ENCODE data around the gene NHSL2.

The NHSL2 gene

DNA sequence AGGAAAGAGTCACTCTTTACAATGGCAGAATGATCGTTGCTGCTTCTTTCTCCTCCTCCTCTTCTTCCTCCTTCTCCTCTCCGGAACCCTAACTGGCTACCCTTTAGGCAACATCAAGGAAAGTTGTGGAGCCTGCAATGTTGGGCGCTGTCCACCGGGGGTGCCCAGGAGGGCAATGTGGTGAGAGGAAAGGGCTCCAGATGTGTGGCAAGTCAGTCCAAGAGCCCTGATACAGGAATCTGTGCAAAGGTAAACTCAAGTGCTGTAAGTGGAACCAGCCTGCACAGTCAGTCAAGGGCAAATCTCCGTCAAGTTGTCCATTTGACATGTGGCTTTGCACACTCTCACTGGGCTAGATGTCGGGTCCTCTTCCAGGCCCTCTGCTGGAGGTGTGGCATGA, 218.2 kb downstream of the NHSL2 start:
- DNase-seq (ENCODE audit: low read depth, low spot score): no peak

DNA sequence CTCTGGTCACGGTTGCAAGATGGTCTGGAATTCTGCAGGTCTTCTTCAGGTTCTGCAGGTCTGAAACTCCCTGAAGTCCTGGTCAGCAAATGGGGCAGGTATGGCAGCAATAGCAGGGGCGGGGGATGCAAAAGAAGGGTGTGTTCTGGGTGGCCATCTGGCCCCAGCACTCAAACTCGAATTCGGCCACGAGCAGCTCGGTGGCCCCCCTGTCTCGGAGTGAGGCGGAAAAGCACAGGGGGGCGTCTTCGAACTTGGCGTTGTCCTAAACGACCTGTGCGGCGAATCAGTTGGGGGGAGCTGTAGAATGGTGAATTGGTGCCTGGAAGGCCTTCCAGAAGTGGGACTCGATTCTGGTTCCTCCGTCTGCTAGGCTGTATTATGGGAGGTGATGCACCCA, 219.0 kb downstream of the NHSL2 start:
- no peak for DNase-seq (ENCODE audit: low read depth, low spot score)

GRCh38 chrX:72130156-72130761, 219.6 kb downstream of the NHSL2 start:
- no peak for DNase-seq (ENCODE audit: low read depth, low spot score)

DNA sequence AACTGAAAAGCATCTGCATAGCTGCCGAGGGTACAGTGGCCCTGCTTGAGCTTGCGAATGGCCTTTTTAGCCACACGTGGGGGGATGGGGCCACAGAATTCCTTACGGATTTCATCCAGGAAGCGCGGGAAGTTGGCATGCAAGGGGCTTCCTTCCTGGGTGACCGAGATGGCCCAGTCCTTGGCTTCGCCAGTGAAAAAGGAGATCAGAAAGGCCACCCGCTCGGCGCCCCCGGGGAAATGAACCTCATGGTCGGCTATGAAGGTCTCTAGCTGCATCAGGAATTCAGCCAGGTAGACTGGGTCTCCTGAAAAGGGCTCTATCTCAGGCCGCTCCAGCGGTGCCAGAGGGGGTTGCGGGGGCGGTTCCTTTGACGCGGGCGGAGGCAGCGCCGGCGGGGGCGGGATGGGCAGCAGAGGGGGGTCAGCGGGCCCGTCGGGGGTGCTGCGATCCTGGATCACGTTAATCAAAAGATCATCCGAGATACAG, 220.2 kb downstream of the NHSL2 start:
- no peak for DNase-seq (ENCODE audit: low read depth, low spot score)

- DNase-seq (ENCODE audit: low read depth, low spot score): peak; percentile 37
Measured at GRCh38 chrX:72131317-72132294, 221.0 kb downstream of the NHSL2 start, which contains the start of gene RTL5. Gene RTL5 (minus strand): TSS chrX:72131915.

DNA sequence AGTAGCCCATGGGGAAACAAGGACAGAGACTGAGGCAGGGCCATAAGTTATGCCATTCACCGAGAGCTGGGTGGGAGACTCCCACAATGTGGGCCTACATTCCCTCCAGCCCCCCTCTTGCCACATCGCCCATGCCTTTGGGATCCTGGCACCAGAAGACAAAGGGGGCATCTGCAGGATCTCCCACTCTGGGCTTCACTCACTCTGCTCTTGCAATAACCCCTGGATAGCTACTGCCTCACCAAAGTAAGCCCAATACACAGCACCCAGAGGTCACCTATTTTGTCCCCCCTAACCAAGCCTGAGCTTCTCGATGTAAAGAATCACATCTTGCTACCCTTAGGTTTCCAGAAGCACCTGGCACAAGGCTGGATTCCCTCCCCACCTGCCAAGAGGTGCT, 221.8 kb downstream of the NHSL2 start:
- no peak for DNase-seq (ENCODE audit: low read depth, low spot score)

GRCh38 chrX:72133851-72134546, 223.4 kb downstream of the NHSL2 start:
- no peak for DNase-seq (ENCODE audit: low read depth, low spot score)

DNA sequence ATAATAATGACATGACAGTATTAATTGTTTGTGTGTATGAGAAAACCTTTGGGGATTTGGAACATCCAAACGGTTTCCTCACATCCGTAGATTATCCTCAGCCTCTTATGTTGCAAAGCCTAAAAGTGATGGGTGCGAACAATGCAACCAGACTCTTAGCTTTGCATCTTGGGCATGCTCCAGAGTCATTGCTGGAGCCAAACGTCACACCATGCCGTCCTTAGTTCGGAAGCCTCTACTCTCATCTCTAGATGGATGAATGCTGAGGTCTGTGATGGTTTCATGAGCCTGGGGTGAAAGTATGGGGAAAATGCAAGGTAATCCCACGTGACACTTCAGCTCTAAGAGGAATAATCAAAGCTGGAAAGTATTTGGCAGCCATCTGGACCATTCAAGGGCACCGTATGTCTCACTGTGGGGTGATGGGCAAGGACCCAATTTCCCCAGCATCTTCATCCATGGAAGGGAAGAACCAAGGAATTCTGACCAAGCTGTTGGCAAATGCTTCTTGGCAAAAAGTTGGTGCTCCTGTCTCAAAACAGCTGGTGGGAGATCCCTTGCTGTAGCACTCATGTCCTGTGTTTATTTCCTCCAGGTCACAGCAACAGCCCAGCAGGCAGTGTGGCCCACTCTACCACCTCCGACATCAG, 227.3 kb downstream of the NHSL2 start:
- no peak for DNase-seq (ENCODE audit: low read depth, low spot score)

- DNase-seq (ENCODE audit: low read depth, low spot score): no peak
Measured at GRCh38 chrX:72139538-72139937, 228.9 kb downstream of the NHSL2 start.

- DNase-seq (ENCODE audit: low read depth, low spot score): no peak
Measured at GRCh38 chrX:72141372-72142004, 230.8 kb downstream of the NHSL2 start.

DNA sequence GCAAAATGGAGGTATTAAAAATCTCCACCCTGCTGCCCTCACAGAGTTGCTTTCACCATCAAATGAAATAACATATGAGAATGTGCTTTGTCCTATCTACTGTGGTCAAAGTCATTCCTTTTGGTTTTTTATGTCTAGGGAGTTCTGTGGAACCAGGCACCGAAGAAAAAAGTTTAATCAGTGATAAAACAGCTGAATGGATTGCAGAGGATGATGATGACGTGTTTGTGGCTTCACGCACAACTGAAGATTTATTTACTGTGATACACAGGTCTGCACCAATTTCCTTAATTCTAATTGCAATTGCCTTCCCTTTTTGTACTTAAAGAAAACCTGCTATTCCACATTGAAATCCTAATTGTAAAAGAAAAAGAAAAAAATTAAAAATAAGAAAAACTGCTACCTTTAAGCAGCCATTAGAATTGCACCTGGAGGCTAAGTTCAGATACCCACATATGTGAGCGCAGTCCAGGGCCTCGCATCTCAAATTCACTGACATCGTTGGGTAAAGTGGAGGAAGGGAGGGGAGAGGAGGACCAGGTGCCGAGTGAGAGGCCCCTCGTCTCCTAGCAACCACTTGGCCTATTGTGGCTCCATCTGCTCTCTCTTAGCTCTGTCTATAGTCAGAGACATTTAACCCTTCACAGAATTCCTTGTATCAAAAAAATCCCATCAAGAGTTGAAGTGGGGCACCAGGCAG, 231.6 kb downstream of the NHSL2 start:
- DNase-seq (ENCODE audit: low read depth, low spot score): no peak

- no peak for DNase-seq (ENCODE audit: low read depth, low spot score)
Measured at GRCh38 chrX:72142794-72143608, 232.4 kb downstream of the NHSL2 start.

- no peak for DNase-seq (ENCODE audit: low read depth, low spot score)
Measured at GRCh38 chrX:72143609-72143907, 232.9 kb downstream of the NHSL2 start.

DNA sequence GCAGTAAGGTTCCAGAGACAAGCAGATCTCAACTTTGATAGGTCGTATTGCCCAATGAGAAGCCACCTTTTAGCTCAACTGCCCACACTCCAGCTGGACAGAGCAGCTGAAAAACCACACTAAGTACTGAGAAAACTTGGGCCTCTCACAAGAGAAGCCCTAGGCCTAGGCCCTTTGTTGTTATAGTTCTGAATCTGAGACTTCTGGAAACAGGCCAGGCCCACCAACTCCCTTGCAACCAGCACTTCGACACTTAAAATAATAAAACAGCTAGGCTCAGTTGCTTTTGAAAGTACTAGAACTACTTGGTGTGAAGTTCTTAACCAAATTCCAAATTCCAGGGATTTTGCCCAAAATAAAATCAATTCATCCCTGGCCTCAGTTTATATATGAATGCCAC, 234.5 kb downstream of the NHSL2 start:
- DNase-seq (ENCODE audit: low read depth, low spot score): no peak

GRCh38 chrX:72146527-72146926, 235.9 kb downstream of the NHSL2 start:
- DNase-seq (ENCODE audit: low read depth, low spot score): no peak

GRCh38 chrX:72158773-72159172, 248.1 kb downstream of the NHSL2 start:
- DNase-seq (ENCODE audit: low read depth, low spot score): no peak

GRCh38 chrX:72159769-72160168, 249.1 kb downstream of the NHSL2 start:
- DNase-seq (ENCODE audit: low read depth, low spot score): no peak

DNA sequence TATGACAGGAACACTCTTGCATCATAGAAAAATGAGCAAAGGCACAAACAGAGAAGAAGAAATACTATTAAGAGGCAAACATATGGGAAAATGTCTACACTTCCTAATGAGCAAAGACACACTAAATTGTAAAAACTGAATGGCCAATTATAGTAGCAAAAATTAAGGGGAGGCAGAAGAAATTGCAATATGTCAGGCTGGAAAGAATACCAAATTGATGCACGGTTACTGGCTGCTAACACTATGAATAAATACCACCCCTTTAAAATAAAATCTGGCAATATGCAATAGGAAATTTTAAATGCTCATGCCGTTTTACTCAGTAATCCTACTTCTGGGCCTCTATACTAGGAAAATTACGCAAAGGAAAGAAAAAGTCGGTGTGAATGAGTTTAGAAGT, 254.9 kb downstream of the NHSL2 start:
- DNase-seq (ENCODE audit: low read depth, low spot score): no peak

DNA sequence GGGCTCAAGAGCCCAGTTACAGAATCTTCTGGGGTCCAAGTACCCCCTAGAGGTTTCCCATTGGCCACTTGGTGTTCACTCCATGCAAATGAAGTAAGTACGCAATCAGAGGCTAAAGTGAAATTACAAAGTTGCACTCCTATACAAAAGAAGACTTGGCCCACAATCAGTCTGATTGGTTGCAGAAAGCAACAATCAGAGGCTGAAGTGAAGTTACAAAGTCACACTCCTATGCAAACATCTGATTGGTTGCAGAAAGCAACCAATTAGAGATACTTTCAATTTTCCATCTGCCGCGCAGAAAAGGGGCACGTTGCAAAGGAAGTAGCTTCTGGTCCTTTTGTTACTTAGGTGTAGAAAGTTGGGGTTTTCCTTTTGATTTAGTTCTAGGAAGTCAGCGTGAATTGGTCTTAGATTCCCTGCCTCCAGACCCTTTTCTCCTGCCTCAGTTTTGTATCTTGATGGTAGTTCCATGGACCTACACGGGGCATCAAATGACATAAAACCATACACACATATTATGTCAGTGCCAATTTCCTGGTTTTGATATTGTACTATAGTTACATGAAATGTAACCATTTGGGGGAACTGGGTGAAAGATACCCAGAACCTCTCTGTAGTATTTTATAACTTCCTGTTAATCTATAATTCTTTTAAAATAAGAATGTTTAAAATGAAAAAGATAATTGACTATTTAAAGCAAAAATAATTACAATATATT, 258.5 kb downstream of the NHSL2 start:
- DNase-seq (ENCODE audit: low read depth, low spot score): no peak

Measured in smooth muscle cell of the brain vasculature (primary cell).